Astrocyte (in vitro differentiated cells and primary cell): ENCODE measurements around the gene SGO1.

Experiments used
- CTCF ChIP-seq: IDR thresholded peaks from 2 replicates; pipeline ENCODE4 v1.5.1; 2011; ENCODE audit warnings: low read depth, mild to moderate bottlenecking, inconsistent platforms, low read length, moderate library complexity; ENCODE audit not compliant: insufficient read depth
- EZH2 ChIP-seq: IDR thresholded peaks from 2 replicates; pipeline ENCODE4 v1.6.1; 2012; ENCODE audit warnings: mild to moderate bottlenecking, low read length, inconsistent platforms; ENCODE audit not compliant: insufficient read depth

DNA sequence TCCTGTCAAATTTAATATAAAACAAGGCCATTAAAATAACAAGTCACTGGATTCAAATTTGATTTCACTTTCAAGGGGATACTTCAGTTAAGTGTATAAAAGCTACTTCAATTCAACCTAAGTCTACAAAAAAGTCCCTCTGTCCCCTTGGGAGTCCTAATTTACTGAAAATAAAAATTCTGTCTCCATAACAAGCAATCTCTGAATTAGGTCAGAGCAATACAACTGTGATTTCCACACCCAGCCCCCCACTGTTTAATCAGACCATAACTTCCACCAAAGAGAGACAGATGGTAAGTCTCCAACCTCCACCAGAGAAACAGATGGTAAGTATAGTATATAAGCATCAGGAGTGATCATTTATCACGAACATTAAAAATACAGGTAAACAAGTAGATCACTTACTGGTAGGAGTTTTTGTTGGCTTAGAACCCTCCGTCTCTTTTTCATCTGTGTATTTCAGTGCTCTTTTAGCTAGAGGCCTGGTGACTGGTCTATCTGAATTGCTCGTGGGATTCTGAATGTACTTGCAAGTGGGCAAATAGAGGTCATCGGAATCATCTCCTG is 12.1 kb downstream of the SGO1 start:
- TF ChIP-seq CTCF (no peak), EZH2 (no peak)
